Measurements from ENCODE around the gene MICAL3. TPM values are rescaled to one million over a fixed set of nuclear protein-coding genes. Genes with fewer than 3 reads are reported as not detected.
"Not testable (repeated sequence)": the region's sequence is repeated elsewhere in the genome, so short reads cannot be mapped to it uniquely, and the experiment has no call there.

The MICAL3 gene
- total RNA-seq, 4 donors from 2014 or later: 6.0 to 9.8 (median 8.1) TPM

DNA sequence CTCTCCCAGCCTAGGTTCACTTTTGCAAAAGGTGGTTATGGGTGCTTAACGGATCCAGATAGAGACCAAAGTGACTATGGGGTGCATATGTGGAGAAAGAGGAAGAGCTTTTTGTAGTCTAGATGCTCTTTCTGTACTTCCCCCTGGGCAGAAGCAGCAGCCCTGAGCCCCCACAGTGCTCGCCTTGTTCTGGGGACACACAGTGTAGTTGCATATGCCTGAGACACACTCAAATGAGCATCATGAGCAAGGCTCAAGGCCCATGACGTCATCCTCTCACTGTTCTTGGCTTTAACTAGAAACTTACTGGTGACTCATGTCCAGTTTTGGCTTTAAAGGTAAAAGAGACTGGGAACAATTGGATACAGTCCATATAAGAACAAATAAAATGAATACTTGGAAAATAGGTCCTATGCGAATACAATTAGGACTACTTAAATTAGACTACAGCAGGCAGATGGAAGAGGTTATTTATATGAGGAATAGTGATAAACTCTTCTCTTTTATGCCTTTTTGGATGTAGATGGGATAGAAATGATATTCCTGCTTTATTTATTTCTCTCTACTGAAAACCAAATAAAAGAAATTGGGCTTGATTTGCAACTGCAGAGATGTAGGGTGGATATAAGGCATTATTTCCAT, 33.3 kb upstream of the MICAL3 start:
- in situ Hi-C loops (cut with MboI; ENCODE audit: low sequenced_read_pairs in 4 of 4) (loop anchor here in 1 of 4 donors (25.0 kb wide), 1 partner anchor 145 kb away; no protein-coding TSS in a partner anchor), intact Hi-C loops (cut with DNase I; ENCODE audit: low total_unique reads) (loop anchor here (2.0 to 5.0 kb wide), 2 partner anchors 23 to 35 kb away; partner anchors contain the start of gene MICAL3)

DNA sequence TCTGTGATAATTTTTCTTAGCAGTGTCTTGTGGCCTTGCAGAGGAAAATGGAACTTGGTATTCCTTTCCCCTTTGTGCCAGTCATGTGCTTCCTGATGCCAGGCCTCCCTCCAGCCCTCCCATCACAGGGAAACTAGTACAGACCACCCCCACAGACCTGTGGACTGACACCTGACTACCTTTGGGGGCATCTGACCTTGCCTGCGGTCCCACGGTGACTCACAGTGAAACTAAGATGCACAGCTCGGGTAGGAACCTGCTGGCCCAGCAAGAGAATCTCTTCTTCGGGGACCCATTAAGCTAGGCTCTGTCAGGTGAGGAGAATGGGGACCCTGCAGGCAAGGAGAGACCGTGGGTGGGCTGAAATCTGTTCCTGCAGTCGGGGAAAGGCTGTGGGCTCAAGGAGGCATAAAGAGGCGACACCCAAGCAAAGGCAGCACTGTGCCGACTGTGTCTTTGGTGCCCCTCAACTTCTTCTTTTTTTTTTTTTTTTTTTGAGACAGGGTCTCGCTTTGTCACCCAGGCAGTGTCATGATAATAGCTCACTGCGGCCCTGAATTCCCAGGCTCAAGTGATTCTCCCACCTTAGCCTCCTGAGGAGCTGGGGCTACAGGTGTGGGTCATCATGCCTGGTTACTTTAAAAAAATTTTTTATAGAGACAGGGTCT, 32.6 kb upstream of the MICAL3 start:
- ATAC-seq: peak in 1 of 2 donors; percentile 45
- H3K36me3 ChIP-seq: no peaks in the 10 kb centered on the region
- peaks cover 33 to 38% of the 10 kb centered on the region in 2 donors for H3K4me1 ChIP-seq
- intact Hi-C loops (cut with DNase I; ENCODE audit: low total_unique reads): loop anchor here (2.0 to 5.0 kb wide), 2 partner anchors 22 to 35 kb away; partner anchors contain the start of gene MICAL3
- H3K4me3 ChIP-seq: peak overlapping the region in 1 of 4 donors; percentile 8
- DNase-seq: peak in 1 of 2 donors; percentile 37
- TF ChIP-seq CTCF (IDR thresholded peaks at IDR 0.05 in 4 of 5, conservative IDR thresholded peaks at IDR 0.05 in 1 of 5): no peak
- TF ChIP-seq POLR2A (IDR thresholded peaks at IDR 0.05): no peak
- H3K27me3 ChIP-seq: no peaks in the 10 kb centered on the region
- H3K9me3 ChIP-seq: no peaks in the 10 kb centered on the region
- in situ Hi-C loops (cut with MboI; ENCODE audit: low sequenced_read_pairs in 4 of 4): loop anchor here in 1 of 4 donors (25.0 kb wide), 1 partner anchor 145 kb away; no protein-coding TSS in a partner anchor
- peak overlapping the region; percentile 84 to 94 (median 90) for H3K27ac ChIP-seq

More for the DNA sequence above, 33.3 kb upstream of the MICAL3 start:
- TF ChIP-seq POLR2A (IDR thresholded peaks at IDR 0.05): peak; percentile 63 to 81
- TF ChIP-seq CTCF (IDR thresholded peaks at IDR 0.05 in 4 of 5, conservative IDR thresholded peaks at IDR 0.05 in 1 of 5): no peak
- peak overlapping the region; percentile 84 to 94 (median 90) for H3K27ac ChIP-seq
- ATAC-seq (peak; percentile 79 to 88), DNase-seq (peak; percentile 83 to 86)
- H3K4me1 ChIP-seq: peaks cover 33 to 38% of the 10 kb centered on the region in 2 donors
- no peak overlapping the region for H3K4me3 ChIP-seq
- no peaks in the 10 kb centered on the region for H3K36me3 ChIP-seq
- H3K27me3 ChIP-seq: no peaks in the 10 kb centered on the region
- H3K9me3 ChIP-seq: no peaks in the 10 kb centered on the region

- H3K9me3 ChIP-seq: no peaks in the 10 kb centered on the region
- in situ Hi-C loops (cut with MboI; ENCODE audit: low sequenced_read_pairs in 4 of 4): loop anchor here in 1 of 4 donors (25.0 kb wide), 1 partner anchor 144 kb away; no protein-coding TSS in a partner anchor
- TF ChIP-seq CTCF (IDR thresholded peaks at IDR 0.05 in 4 of 5, conservative IDR thresholded peaks at IDR 0.05 in 1 of 5) (no peak), POLR2A (IDR thresholded peaks at IDR 0.05) (peak; percentile 18 to 47)
- H3K4me3 ChIP-seq: peak overlapping the region in 1 of 4 donors; percentile 8
- H3K27ac ChIP-seq: peak overlapping the region; percentile 84 to 94 (median 90)
- no peaks in the 10 kb centered on the region for H3K36me3 ChIP-seq
- ATAC-seq (peak; percentile 88 to 93), DNase-seq (peak in 1 of 2 donors; percentile 59)
- no peaks in the 10 kb centered on the region for H3K27me3 ChIP-seq
- H3K4me1 ChIP-seq: peaks cover 33 to 38% of the 10 kb centered on the region in 2 donors
- intact Hi-C loops (cut with DNase I; ENCODE audit: low total_unique reads): loop anchor here (2.0 to 5.0 kb wide), 2 partner anchors 21 to 34 kb away; partner anchors contain the start of gene MICAL3
Observed at GRCh38 chr22:18056161-18056666, 31.9 kb upstream of the MICAL3 start.

GRCh38 chr22:18055619-18056160, 31.3 kb upstream of the MICAL3 start:
- H3K4me1 ChIP-seq: peaks cover 33 to 38% of the 10 kb centered on the region in 2 donors
- peak overlapping the region; percentile 84 to 94 (median 90) for H3K27ac ChIP-seq
- intact Hi-C loops (cut with DNase I; ENCODE audit: low total_unique reads): loop anchor here (2.0 to 5.0 kb wide), 2 partner anchors 21 to 33 kb away; partner anchors contain the start of gene MICAL3
- DNase-seq (no peak), ATAC-seq (peak in 1 of 2 donors; percentile 18)
- no peaks in the 10 kb centered on the region for H3K36me3 ChIP-seq
- H3K9me3 ChIP-seq: no peaks in the 10 kb centered on the region
- in situ Hi-C loops (cut with MboI; ENCODE audit: low sequenced_read_pairs in 4 of 4): loop anchor here in 1 of 4 donors (25.0 kb wide), 1 partner anchor 143 kb away; no protein-coding TSS in a partner anchor
- H3K27me3 ChIP-seq: no peaks in the 10 kb centered on the region
- no peak overlapping the region for H3K4me3 ChIP-seq
- TF ChIP-seq CTCF (IDR thresholded peaks at IDR 0.05 in 4 of 5, conservative IDR thresholded peaks at IDR 0.05 in 1 of 5): no peak
- TF ChIP-seq POLR2A (IDR thresholded peaks at IDR 0.05): no peak

- ATAC-seq; H3K27ac ChIP-seq; DNase-seq; intact Hi-C loops (cut with DNase I; ENCODE audit: low total_unique reads); H3K9me3 ChIP-seq; H3K4me3 ChIP-seq; H3K36me3 ChIP-seq; H3K27me3 ChIP-seq: not testable (repeated sequence)
- in situ Hi-C loops (cut with MboI; ENCODE audit: low sequenced_read_pairs in 4 of 4): loop anchor here in 1 of 4 donors (25.0 kb wide), 1 partner anchor 141 kb away; no protein-coding TSS in a partner anchor
- H3K4me1 ChIP-seq: peaks cover 29 to 34% of the 10 kb centered on the region in 2 donors
Observed at GRCh38 chr22:18053216-18053946, 29.0 kb upstream of the MICAL3 start.

- not testable (repeated sequence) for H3K27ac ChIP-seq
- in situ Hi-C loops (cut with MboI; ENCODE audit: low sequenced_read_pairs in 4 of 4): loop anchor here in 1 of 4 donors (25.0 kb wide), 1 partner anchor 139 kb away; no protein-coding TSS in a partner anchor
Observed at GRCh38 chr22:18051113-18051512, 26.8 kb upstream of the MICAL3 start.

More at GRCh38 chr22:18051113-18051512, 26.8 kb upstream of the MICAL3 start:
- peaks cover 6 to 11% of the 10 kb centered on the region in 2 donors for H3K4me1 ChIP-seq
- ATAC-seq; H3K9me3 ChIP-seq; H3K4me3 ChIP-seq; H3K27me3 ChIP-seq; intact Hi-C loops (cut with DNase I; ENCODE audit: low total_unique reads); DNase-seq; H3K36me3 ChIP-seq: not testable (repeated sequence)
